ENCODE measurements around the gene RPP40.
A peak's percentile ranks its signal among the peaks of the same experiment; 100 is the strongest.
"Not testable (repeated sequence)": the region's sequence is repeated elsewhere in the genome, so short reads cannot be mapped to it uniquely, and the experiment has no call there.

RPP40 gene, protein sequence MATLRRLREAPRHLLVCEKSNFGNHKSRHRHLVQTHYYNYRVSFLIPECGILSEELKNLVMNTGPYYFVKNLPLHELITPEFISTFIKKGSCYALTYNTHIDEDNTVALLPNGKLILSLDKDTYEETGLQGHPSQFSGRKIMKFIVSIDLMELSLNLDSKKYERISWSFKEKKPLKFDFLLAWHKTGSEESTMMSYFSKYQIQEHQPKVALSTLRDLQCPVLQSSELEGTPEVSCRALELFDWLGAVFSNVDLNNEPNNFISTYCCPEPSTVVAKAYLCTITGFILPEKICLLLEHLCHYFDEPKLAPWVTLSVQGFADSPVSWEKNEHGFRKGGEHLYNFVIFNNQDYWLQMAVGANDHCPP

DNA sequence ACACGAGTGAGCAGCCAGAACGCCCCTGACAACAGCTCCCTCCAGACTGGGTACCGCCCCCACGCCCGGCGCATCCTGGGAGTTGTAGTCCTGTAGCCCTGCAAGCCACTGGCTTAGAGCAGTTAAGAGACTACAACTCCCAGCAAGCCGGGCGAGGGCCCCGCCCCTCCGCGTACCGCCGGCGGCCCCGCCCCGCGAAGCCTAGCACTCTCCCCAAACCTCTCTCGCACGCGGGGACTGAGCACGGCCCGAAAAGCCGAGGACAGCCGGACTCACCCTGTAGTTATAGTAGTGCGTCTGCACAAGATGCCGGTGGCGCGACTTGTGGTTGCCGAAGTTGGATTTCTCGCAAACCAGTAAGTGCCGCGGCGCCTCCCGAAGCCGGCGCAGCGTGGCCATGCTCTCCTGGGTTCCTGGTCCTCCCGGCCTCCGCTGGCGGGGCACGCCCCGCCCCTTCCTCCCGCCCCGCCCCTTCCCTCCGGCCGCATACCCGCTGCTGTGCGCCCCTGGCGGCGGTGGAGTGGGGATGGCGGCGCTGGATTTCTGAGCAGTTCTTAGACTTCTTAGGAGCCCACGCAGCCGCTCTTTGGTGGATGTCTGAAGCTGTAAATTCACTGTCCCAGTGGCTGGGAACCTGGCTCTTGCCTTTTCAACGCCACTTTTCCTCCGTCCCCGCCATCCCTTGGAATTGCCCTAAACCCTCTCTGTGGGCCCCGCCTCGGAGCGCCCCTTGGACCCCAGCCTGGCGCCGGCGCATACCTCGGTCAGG lies at the start of gene RPP40:
Gene RPP40 (minus strand): TSS at position 434 of the 769 bp plus-strand sequence. CDS start 35 bp downstream, at position 399.
- DNase-seq = peak; percentile 99

DNA sequence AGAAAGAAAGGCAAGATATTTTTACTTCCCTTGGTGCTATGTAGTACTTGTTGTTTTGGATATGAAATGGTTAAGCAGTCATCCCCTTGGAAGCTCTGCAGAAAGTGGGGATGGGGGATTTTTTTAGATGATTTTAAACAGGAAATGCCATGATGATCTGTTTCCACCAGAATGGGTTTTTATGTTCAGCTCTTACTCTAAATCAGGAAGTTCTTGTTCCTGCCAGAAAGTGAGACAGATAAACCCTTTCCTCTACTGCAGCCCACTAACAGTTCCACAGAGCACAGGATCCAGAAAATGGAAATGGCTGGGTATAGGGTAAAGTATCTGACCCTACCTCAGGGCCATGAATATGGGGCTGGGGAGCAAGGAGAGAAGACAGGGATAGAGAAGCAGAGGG lies 49.2 kb upstream of the RPP40 start:
- peak; percentile 30 for DNase-seq

DNA sequence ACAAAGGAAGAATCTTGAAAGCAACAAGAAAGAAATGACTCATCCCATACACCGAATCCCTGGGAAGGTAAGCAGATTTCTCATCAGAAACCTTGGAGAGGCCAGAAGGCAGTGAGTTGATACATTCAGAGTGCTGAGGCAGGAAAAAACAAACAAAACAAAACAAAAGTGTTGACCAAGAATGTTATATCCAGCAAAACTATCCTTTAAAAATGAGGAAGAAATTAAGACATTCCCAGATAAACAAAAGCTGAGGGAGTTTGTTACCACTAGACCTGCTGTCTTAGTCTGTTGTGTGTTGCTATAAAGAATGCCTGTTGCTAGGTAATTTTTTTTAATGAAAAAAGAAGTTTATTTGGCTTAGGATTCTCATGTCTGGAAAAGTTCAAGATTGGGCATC lies 47.6 kb upstream of the RPP40 start:
- DNase-seq = no peak

DNA sequence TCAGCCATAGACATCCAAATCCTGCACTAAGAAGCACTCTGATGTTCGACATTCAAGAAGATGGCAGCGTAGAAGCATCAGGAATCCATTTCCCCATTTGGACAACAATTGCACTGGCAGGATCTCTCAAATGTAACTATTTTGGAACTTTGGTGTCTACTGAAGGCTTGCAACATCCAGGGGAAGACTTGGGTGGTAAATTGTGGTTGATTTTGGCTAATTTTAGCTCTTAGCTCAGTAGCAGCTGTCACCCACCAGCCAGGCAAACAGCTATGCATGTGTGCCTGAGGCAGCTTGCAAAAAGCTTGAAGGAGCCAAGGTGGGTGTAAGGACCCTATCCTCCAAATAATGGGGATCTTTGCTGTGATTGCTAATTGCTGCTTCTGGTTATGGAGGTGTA lies 46.2 kb upstream of the RPP40 start:
- no peak for DNase-seq

DNA sequence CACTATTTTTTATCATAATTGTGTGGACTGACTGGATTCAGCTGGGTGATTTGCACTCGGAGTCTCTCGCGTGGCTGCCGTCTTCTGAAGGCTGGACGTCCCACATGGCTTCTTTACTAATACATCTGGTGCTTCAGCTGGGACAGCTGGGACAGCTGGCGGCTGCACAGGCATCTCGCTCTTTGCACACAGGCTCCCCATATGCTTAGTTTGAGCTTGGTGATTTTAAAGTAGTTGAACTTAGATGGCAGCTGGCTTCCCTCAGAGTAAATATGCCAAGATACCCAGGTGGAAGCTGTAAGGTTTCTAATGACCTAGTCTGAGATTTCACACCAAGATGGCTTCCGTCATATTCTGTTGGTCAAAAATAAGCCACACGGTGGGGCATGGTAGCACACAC lies 42.6 kb upstream of the RPP40 start:
- no peak for DNase-seq

DNA sequence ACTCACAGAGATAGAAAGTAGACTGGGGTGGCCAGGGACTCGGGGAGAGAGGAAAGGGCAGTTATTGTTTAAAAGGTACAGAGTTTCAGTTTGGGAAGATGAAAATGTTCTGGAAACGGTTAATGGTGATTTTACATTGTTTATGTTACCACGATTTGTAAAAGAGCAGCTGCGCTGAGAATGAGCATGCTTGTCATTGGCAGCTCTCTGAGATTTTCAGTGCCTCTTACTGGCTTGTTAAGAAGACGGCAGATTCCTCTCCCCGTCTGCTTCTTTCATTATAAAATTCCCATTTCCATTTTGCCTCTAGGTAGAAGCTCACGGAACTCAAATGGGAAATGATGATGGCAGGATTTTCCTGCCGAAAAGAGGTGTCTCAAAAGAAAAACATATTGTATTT lies 41.6 kb upstream of the RPP40 start:
- no peak for DNase-seq

DNA sequence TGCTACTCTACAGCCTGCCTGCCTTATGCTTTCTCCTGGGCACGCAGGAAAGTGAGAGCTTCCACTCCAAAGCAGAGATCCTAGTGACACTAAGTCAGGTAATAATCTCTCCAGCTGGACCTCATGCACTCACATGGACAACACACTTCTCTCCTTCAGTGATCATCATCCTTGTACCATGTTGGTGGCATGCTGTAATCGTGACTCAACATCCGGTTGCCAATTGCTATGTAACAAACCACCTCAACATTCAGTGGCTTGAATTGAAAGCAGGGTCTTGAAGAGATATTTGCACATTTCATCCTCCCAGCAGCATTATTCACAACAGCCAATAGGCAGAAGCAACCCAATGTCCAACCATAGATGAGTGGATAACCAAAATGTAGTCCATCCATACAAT lies 41.0 kb upstream of the RPP40 start:
- DNase-seq = no peak

DNA sequence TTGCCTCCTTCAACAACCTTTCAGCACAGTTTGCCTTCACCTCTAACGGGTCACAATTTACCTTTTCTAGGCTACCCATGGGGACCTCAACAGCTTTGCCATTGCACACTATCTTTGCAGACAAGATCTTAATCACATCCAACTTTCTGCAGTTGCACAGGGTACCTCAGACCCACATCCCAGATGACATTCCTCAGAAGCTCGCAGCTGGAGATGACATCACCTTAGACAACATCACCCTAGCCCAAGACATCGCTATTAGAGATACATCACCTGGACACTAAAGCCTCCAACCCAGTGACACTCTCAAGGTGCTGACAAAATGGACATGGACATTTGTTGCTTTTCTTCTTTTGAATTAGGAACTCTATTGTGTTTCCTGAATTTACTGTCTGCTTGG lies 38.6 kb upstream of the RPP40 start:
- no peak for DNase-seq

DNA sequence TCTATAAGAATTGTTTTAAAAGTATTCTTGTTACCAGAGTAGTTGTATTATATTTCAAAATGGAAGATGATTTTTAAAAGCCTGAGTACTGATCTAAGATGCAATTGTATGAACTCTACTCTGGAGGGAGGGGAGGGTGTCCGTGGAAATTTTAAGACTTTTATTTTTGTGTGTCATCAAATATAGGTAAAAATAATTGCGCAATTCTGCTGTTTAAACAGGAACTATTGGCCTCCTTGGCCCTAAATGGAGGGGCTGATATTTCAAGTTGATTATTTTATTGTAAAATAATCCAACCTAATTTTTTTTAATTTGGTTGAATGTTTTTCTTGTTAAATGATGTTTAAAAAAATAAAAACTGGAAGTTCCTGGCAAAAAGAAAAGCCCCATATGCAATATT lies 38.1 kb upstream of the RPP40 start:
- no peak for DNase-seq

DNA sequence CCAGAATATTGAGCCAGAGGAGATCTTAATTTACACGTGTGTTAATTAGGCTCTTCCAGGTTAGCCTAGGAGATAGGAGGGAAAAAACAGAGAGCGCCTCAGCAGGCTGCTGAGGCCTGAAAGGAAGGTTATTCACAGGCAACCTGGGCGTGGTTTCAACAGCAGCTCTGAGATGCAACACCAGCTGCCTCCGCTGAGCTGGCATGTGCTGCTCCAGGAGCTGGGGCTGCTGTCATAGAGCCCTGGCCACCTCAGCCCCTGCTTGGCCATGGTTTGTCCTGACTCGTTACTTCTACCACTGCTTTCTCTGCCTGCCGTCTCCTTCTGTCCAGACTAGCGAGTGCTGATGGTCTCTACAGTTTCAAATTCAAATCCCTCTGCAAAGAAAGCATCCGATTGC lies 32.4 kb upstream of the RPP40 start:
- no peak for DNase-seq

DNA sequence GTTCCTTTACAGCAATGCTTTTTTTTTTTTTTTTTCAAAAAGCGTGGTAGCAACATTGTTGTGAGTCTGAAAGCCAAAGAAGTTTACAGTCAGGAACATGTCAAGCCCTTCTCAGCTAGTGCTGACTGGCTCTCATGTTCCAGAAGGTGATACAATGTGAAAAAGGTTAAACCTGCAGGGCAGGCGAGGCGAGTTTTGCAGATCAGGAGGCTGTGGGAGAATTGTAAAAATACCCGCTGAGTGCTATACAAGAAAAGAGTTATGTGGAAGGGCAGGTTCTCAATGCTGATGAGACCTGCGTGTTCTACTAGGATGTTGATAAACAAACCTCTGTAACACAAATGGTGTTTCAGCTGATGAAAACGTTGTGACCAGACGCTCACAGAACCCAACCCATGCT lies 30.9 kb upstream of the RPP40 start:
- no peak for DNase-seq

DNA sequence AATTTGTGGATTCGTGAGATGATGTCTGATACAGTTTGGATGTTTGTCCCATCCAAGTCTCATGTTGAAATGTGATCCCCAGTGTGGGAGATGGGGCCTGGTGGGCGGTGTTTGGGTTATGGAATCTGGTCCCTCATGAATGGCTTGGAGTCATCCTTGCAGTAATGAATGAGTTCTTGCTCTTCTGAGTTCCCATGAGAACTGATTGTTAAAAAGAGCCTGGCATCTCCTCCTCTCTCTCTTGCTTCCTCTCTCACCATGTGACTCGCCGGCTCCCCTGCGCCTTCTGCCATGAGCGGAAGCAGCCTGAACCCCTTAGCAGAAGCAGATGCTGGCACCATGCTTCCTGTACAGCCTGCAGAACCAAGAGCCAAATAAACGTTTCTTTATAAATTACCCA lies 30.5 kb upstream of the RPP40 start:
- no peak for DNase-seq

DNA sequence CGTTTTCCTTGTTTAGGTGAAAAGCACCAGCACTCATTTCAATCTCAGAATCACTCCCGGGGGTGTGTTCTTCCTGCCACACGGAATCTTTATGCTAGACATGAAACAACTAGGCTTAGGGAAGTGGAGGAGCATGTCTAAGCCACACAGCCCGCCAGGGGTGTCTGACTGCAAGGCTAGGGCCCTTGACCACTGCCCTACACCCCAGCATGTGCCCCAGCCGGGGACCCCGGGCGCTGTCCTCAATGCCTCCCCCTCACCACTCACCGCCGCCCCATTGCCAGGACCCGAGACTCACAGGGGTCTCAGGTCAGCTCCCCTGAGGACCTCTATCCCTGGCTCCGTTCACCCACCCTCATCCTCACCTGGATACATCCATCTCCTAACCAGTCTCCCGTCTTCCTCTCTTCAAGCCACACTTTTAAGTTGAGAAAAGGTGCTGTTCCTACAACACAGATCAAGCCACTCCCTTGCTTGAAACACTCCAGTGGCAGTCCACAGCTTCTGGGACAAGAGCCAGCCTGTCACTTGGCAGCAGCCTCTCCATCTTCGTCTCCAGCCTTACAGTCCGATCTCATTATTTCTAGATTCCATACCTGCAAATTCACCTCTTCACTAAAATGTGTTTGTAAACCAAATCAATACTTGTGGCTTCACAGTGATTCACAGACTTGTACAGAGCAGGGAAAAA lies 29.5 kb upstream of the RPP40 start:
- DNase-seq = not testable (repeated sequence)

DNA sequence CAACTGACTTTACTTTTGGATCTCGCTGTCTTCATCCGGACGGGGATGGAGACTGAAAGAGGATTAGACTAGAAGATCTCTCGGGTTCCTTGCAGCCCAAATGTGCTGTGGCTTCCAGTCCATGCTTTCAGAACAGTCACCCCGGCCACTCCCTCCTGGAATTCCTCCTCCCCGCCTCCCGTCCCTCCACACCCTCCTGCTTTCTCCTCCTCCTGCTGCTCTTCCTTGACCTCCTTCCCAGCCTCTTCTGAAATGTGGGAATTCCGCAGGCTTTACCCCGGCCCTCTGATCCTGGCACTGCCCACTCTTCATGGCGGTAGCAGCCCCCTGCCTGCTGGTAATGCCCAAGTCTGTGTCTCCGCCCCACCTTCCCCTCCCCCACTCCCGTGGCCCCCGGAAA lies 28.9 kb upstream of the RPP40 start:
- not testable (repeated sequence) for DNase-seq

DNA sequence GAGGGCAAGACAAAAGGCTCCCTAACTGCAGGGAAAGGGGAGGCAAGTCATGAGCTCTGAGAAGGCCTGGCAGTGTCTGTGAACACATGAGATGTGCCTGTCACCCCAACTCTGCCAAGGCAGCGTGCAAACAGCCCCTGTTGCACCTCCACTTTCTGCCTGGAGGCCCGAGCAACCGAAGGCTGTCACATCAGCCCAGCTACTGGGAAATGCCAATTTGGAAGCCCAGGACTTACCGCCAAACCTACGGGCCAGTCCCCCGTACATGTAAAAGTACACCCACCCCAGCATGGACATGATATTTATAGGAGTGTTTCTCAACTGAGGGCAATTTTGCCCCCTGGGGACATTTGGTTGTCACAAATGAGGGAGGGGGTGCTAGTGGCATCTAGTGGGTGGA lies 27.3 kb upstream of the RPP40 start:
- DNase-seq = no peak

DNA sequence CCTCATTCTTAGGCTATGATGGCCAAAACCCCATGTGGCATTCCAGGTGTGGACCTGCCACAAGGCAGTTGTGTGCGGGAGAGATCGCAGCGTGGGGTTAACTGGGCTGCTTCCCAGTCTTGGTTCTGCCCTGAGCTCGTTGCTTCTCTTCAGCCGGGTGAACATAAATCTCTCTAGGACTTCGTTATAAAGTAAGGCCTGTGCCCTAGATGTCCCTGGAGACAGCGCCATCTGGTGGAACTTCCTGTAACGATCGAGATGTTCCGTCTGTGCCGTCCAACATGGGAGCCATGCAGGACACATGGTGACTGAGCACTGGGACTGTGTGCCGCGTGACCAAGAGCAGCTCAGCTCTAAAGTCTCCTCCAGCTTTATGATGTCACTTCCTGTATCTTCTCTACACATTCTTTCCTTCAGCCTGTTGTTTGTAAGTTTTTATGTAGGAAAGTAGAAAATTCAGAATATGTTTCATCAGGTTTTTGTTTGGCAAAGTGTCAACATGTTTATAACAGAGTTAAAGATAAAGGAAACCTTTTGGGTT lies 26.8 kb upstream of the RPP40 start:
- DNase-seq = peak; percentile 98

DNA sequence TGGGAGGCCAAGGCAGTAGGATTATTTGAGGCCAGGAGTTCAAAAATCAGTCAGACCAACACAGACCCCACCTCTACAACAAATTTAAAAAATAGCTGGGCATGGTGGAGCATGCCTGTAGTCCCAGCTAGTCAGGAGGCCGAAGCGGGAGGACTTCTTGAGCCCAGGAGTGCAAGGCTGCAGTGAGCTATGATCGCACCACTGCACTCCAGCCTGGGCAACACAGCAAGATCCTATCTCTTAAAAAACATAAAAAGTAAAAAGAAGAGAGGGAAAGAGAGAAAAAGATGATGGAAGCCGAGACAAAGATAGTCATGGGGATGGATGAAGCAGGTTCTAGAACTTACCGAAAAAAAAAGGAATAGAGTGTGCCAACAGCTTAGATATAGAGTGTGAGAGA lies 25.8 kb upstream of the RPP40 start:
- DNase-seq = no peak

DNA sequence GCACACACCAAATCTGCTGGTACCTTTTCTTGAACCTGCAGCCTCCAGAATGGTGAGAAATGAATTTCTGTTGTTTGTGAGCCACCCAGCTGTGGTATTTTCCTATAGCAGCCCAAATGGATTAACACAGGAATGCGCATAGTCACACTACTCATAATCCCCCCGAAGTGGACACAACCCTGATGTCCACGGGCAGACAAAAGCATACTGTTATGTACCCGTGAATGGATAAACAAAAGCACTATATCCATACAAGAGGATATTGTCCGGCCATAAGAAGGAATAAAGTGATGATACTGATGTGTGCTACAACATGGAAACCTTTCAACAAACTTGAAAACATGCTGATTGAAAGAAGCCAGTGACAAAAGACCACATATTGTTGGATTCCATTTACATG lies 25.1 kb upstream of the RPP40 start:
- no peak for DNase-seq

DNA sequence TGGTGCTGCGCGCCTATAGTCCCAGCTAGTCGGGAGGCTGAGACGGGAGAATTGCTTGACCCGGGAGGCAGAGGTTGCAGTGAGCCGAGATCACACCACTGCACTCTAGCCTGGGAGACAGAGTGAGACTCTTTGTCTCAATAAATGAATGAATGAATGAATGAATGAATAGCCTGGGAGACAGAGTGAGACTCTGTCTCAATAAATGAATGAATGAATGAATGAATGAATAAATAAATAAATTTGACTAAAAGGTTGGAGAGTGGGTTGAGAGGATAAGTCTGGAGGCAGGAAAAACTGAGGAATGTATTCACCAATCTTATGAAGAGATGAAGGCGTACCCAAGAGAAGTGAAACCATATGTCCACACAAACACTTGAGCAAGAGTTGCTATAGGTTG lies 24.5 kb upstream of the RPP40 start:
- no peak for DNase-seq

DNA sequence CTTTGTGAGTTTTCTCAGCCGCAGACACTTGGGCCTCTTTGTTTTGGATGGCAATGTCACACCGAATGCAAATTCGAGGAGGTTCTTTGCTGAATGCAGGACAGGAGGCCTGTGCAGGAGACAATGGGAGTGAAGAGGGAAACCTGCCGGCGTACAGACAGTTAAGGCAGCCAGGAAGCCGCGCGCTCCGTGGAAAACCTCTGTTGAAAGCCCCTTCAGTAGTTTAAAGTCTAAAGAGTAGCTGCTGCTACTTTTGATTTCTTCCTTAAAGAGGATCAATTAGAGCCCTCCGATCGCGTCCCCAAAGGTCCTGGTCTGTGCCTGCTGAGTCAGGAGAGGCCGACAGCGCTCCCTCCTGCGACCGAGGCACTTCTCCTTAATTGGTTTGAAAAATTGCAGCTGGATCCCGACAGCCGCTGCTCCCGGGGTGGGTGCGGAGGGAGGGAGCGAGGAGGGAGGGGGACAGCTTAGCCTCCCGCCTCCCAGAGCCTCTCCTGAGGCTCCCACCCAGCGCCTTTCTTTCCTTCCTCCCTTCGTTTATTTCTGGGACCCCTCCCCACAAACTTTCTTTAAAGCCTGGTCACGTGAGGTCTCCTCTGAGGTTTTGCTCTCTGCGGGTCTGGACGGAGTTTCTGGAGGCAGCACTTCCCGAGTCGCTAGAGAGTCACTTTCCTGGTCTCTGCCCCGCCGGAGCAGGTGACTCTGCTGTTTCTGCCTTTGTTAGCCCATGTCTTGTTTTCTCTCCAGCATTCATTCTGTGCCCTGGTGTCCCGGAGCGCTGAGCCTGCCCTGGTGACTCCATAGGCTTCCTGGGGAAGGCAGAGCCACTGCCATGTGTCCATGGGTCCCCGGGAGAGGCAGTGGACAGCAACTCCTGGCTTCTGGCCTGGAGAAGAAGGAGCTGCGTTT lies 22.3 kb upstream of the RPP40 start:
- peak; percentile 75 for DNase-seq

DNA sequence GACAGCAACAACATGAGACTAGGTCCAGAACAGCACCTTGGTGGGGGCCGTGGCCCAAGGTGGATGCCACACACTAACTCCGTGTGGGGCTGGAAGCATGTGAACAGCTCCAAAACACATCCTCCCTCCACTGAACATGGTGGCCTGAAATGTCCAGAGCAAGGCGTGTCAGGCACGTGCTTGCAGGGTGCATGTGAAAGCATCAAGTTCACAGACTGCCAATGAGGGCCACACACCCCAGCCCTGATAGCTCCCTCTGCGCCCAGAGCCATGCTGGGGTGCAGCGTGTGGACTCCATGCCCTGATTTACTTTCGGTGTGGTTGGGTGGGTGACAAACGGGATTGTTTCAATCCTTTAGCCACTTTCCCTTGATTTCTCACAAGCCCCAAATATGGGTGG lies 20.1 kb upstream of the RPP40 start:
- no peak for DNase-seq

DNA sequence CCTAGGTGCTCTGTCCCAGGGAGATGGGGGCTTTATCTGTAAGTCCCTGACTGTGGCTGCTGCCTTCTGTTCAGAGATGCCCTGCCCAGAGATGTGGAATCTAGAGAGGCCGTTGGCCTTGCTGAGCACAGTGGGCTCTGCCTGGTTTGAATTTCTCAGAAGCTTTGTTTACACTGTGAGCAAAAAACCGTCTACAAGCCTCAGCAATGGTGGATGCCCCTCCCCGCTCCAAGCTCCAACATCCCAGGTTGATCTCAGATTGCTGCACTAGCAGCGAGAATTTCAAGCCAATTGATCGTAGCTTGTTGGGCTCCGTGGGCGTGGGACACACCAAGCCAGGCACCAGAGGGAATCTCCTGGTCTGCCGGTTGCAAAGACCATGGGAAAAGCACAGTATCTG lies 16.3 kb upstream of the RPP40 start:
- DNase-seq = no peak
